Kidney (tissue), 14 donors: ENCODE measurements around the gene GDPD4. TPM values are rescaled to one million over a fixed set of nuclear protein-coding genes. Genes with fewer than 3 reads are reported as not detected.

Source experiments
- DNase-seq, 5 donors: peaks; one replicate each; pipeline ENCODE4 v3.0.0-alpha.2; 2013 to 2020
- FAIRE-seq: peaks from 2 replicates; lab custom pipeline; 2012; peaks lifted over from hg19 to GRCh38; lab: Jason Lieb, UNC
- H3K27ac ChIP-seq, 2 donors: one replicate each; pipeline ENCODE4 v1.7.0; 2013; ENCODE audit warnings: low read depth in 2 of 2, low read length in 2 of 2, inconsistent platforms in 1 of 2
- H3K27me3 ChIP-seq: one replicate; pipeline ENCODE4 v1.7.1; 2013; ENCODE audit warnings: low read length, inconsistent platforms; ENCODE audit not compliant: control insufficient read depth, insufficient read depth
- H3K36me3 ChIP-seq, 3 donors: one replicate each; pipeline versions ENCODE4 v1.7.0 to v1.7.1; 2013; ENCODE audit warnings: low read length in 3 of 3, control low read depth in 1 of 3, inconsistent platforms in 1 of 3; ENCODE audit not compliant: insufficient read depth in 3 of 3, control insufficient read depth in 2 of 3
- H3K4me1 ChIP-seq, 3 donors: one replicate each; pipeline versions ENCODE4 v1.7.0 to v1.7.1; 2013; ENCODE audit warnings: low read length in 3 of 3, inconsistent platforms in 1 of 3, low read depth in 1 of 3; ENCODE audit not compliant: control insufficient read depth in 2 of 3, insufficient read depth in 2 of 3
- H3K4me3 ChIP-seq, 3 donors: one replicate each; pipeline versions ENCODE4 v1.7.0 to v1.8.1; 2013; ENCODE audit warnings: low read length in 3 of 3, control low read depth in 1 of 3, inconsistent platforms in 1 of 3
- H3K9ac ChIP-seq, 3 donors: one replicate each; pipeline versions ENCODE4 v1.7.0 to v1.7.1; 2013; ENCODE audit warnings: low read length in 3 of 3, control low read depth in 1 of 3, inconsistent platforms in 1 of 3
- H3K9me3 ChIP-seq, 3 donors: one replicate each; pipeline versions ENCODE4 v1.7.0 to v1.7.1; 2013; ENCODE audit warnings: low read length in 3 of 3, control low read depth in 1 of 3, inconsistent platforms in 1 of 3; ENCODE audit not compliant: control insufficient read depth in 2 of 3, insufficient read depth in 1 of 3
- CTCF ChIP-seq: IDR thresholded peaks from 3 replicates; pipeline ENCODE4 v1.5.1; 2012; ENCODE audit warnings: mild to moderate bottlenecking, moderate library complexity, borderline replicate concordance; ENCODE audit not compliant: insufficient read depth; ENCODE audit errors: extremely low read depth
- intact Hi-C: fragments of 100-400 bp; cut with DNase I; formaldehyde crosslinking; loops from one replicate; pipeline ENCODE4 v1.11.1; 2022
- polyA plus RNA-seq: library from polyadenylated mRNA; stranded (reverse); fragments of 350-450 nt; fragmentation: Illumina TruSeq; extraction: RNeasy Lipid Tissue Mini Kit (QIAGEN cat#74804); gene quantifications from one replicate; pipeline ENCODE4 v1.2.3, GENCODE V29; 2014; ENCODE audit warnings: low read depth, low replicate concordance; ENCODE audit not compliant: insufficient read depth
- total RNA-seq: library from RNA; stranded (reverse); fragmentation: NEBNext Ultra II Directional; extraction: Animal tissue kit (Norgen Biotek cat#: 25700); gene quantifications from one replicate; pipeline ENCODE4 v1.2.1, GENCODE V29; 2021
- donor health status: control.
- donor health status: control.
- donor health status: control.
- donor health status: control.
- donor health status: control.
- donor health status: DM: yes; HTN: yes; CAD: no.
- donor health status: Normal renal cell carcinoma (clear cell type).

Gene GDPD4
- total and polyA plus RNA-seq, 2 donors from 2014 or later = not detected

- H3K9me3 ChIP-seq = no peaks in the 10 kb centered on the region
- DNase-seq = no peak
- H3K9ac ChIP-seq = no peak overlapping the region
- H3K36me3 ChIP-seq = no peaks in the 10 kb centered on the region
- FAIRE-seq = no peak
- no peak for TF ChIP-seq CTCF
- H3K4me3 ChIP-seq = no peak overlapping the region
- H3K27me3 ChIP-seq = no peaks in the 10 kb centered on the region
- H3K27ac ChIP-seq = no peak overlapping the region
- peaks cover 0 to 7% (median 0%) of the 10 kb centered on the region in 3 donors for H3K4me1 ChIP-seq
- intact Hi-C loops = no loop called here
Observed at GRCh38 chr11:77223797-77224196, 77.7 kb downstream of the GDPD4 start.

- intact Hi-C loops = no loop called here
- H3K36me3 ChIP-seq = no peaks in the 10 kb centered on the region
- H3K27ac ChIP-seq = no peak overlapping the region
- no peaks in the 10 kb centered on the region for H3K27me3 ChIP-seq
- TF ChIP-seq CTCF = no peak
- H3K4me1 ChIP-seq = no peaks in the 10 kb centered on the region
- H3K9me3 ChIP-seq = no peaks in the 10 kb centered on the region
- no peak overlapping the region for H3K4me3 ChIP-seq
- no peak for DNase-seq
- H3K9ac ChIP-seq = no peak overlapping the region
- FAIRE-seq = no peak
Observed at GRCh38 chr11:77217156-77217555, 84.3 kb downstream of the GDPD4 start.

GRCh38 chr11:77215106-77215505, 86.4 kb downstream of the GDPD4 start:
- no peaks in the 10 kb centered on the region for H3K4me1 ChIP-seq
- no peak for FAIRE-seq
- intact Hi-C loops = no loop called here
- no peaks in the 10 kb centered on the region for H3K36me3 ChIP-seq
- H3K27ac ChIP-seq = no peak overlapping the region
- no peak for DNase-seq
- no peak overlapping the region for H3K4me3 ChIP-seq
- TF ChIP-seq CTCF = no peak
- no peaks in the 10 kb centered on the region for H3K27me3 ChIP-seq
- H3K9ac ChIP-seq = no peak overlapping the region
- no peaks in the 10 kb centered on the region for H3K9me3 ChIP-seq

GRCh38 chr11:77214557-77214956, 86.9 kb downstream of the GDPD4 start:
- intact Hi-C loops = no loop called here
- Histone ChIP-seq H3K9ac (no peak overlapping the region), H3K36me3 (no peaks in the 10 kb centered on the region), H3K4me1 (no peaks in the 10 kb centered on the region), H3K27ac (no peak overlapping the region), H3K9me3 (no peaks in the 10 kb centered on the region), H3K27me3 (no peaks in the 10 kb centered on the region), H3K4me3 (no peak overlapping the region)
- TF ChIP-seq CTCF = no peak
- FAIRE-seq = no peak
- DNase-seq = no peak
